ENCODE data around the gene GIT2. TPM values are rescaled to one million over a fixed set of nuclear protein-coding genes. Genes with fewer than 3 reads are reported as not detected.

GIT2 gene
- total and polyA plus RNA-seq, 10 of the 15 experiments (the other 5 are each of a cell fraction or from before 2014, with no cell fraction given): 9.1 to 49.9 (median 43.9) TPM

DNA sequence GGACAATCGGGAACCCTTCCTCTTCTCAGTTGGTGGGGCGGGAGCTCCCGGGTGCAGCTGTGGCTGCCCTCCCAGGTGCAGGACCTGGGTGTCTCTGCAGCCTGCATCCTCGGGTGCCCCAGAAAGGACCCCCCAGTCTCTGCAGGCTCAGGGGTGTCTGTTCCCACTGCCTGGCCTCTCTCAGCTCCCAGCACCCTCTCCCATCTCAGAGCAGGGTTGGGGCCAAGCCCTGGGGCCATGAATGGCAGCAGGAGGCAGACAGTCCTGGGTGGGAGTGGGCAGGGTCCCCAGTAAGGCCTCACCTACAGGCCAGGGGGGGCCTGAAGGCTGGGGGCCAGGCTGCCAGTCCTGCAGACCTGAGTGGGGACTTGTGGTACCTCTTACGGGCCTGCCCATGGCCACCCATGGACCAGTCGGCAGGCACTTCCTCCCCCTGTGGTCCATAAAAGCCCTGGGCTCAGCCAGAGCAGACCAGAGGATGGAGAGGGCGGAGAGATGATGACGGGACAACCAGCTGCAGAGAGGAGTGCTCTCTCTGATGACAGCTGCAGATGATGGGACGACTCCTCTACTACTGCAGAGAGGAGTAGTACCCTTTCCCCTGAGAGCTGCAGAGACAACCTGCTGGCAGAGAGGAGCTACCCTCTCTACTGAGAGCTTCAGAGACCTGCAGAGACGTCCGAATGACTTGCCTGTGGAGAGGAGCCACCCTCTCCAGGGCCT is 69.5 kb downstream of the GIT2 start:
- POLR2A ChIA-PET: no interaction called here
- TF ChIP-seq BACH1 (IDR thresholded peaks at IDR 0.05; ENCODE audit: borderline replicate concordance): no peak
- TF ChIP-seq, protein P1, sequence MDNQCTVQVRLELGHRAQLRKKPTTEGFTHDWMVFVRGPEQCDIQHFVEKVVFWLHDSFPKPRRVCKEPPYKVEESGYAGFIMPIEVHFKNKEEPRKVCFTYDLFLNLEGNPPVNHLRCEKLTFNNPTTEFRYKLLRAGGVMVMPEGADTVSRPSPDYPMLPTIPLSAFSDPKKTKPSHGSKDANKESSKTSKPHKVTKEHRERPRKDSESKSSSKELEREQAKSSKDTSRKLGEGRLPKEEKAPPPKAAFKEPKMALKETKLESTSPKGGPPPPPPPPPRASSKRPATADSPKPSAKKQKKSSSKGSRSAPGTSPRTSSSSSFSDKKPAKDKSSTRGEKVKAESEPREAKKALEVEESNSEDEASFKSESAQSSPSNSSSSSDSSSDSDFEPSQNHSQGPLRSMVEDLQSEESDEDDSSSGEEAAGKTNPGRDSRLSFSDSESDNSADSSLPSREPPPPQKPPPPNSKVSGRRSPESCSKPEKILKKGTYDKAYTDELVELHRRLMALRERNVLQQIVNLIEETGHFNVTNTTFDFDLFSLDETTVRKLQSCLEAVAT (IDR thresholded peaks at IDR 0.05): no peak
- TF ChIP-seq, protein P2, sequence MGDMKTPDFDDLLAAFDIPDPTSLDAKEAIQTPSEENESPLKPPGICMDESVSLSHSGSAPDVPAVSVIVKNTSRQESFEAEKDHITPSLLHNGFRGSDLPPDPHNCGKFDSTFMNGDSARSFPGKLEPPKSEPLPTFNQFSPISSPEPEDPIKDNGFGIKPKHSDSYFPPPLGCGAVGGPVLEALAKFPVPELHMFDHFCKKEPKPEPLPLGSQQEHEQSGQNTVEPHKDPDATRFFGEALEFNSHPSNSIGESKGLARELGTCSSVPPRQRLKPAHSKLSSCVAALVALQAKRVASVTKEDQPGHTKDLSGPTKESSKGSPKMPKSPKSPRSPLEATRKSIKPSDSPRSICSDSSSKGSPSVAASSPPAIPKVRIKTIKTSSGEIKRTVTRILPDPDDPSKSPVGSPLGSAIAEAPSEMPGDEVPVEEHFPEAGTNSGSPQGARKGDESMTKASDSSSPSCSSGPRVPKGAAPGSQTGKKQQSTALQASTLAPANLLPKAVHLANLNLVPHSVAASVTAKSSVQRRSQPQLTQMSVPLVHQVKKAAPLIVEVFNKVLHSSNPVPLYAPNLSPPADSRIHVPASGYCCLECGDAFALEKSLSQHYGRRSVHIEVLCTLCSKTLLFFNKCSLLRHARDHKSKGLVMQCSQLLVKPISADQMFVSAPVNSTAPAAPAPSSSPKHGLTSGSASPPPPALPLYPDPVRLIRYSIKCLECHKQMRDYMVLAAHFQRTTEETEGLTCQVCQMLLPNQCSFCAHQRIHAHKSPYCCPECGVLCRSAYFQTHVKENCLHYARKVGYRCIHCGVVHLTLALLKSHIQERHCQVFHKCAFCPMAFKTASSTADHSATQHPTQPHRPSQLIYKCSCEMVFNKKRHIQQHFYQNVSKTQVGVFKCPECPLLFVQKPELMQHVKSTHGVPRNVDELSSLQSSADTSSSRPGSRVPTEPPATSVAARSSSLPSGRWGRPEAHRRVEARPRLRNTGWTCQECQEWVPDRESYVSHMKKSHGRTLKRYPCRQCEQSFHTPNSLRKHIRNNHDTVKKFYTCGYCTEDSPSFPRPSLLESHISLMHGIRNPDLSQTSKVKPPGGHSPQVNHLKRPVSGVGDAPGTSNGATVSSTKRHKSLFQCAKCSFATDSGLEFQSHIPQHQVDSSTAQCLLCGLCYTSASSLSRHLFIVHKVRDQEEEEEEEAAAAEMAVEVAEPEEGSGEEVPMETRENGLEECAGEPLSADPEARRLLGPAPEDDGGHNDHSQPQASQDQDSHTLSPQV (IDR thresholded peaks at IDR 0.05): no peak
- TF ChIP-seq POU2F2 (IDR thresholded peaks at IDR 0.05; ENCODE audit: borderline replicate concordance, low read depth, low read length): no peak
- no peak for TF ChIP-seq SRF (IDR thresholded peaks at IDR 0.05; ENCODE audit: low read depth in 2 of 2, low read length in 2 of 2)
- TF ChIP-seq MYB (IDR thresholded peaks at IDR 0.05; ENCODE audit: borderline replicate concordance, low read depth, low read length): no peak
- TF ChIP-seq, protein P3, sequence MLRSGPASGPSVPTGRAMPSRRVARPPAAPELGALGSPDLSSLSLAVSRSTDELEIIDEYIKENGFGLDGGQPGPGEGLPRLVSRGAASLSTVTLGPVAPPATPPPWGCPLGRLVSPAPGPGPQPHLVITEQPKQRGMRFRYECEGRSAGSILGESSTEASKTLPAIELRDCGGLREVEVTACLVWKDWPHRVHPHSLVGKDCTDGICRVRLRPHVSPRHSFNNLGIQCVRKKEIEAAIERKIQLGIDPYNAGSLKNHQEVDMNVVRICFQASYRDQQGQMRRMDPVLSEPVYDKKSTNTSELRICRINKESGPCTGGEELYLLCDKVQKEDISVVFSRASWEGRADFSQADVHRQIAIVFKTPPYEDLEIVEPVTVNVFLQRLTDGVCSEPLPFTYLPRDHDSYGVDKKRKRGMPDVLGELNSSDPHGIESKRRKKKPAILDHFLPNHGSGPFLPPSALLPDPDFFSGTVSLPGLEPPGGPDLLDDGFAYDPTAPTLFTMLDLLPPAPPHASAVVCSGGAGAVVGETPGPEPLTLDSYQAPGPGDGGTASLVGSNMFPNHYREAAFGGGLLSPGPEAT (IDR thresholded peaks at IDR 0.05; ENCODE audit: low read depth): no peak
- TF ChIP-seq SIX5 (IDR thresholded peaks at IDR 0.05; ENCODE audit: low read depth, low read length, severe bottlenecking): no peak
- TF ChIP-seq, protein P4, sequence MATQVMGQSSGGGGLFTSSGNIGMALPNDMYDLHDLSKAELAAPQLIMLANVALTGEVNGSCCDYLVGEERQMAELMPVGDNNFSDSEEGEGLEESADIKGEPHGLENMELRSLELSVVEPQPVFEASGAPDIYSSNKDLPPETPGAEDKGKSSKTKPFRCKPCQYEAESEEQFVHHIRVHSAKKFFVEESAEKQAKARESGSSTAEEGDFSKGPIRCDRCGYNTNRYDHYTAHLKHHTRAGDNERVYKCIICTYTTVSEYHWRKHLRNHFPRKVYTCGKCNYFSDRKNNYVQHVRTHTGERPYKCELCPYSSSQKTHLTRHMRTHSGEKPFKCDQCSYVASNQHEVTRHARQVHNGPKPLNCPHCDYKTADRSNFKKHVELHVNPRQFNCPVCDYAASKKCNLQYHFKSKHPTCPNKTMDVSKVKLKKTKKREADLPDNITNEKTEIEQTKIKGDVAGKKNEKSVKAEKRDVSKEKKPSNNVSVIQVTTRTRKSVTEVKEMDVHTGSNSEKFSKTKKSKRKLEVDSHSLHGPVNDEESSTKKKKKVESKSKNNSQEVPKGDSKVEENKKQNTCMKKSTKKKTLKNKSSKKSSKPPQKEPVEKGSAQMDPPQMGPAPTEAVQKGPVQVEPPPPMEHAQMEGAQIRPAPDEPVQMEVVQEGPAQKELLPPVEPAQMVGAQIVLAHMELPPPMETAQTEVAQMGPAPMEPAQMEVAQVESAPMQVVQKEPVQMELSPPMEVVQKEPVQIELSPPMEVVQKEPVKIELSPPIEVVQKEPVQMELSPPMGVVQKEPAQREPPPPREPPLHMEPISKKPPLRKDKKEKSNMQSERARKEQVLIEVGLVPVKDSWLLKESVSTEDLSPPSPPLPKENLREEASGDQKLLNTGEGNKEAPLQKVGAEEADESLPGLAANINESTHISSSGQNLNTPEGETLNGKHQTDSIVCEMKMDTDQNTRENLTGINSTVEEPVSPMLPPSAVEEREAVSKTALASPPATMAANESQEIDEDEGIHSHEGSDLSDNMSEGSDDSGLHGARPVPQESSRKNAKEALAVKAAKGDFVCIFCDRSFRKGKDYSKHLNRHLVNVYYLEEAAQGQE (IDR thresholded peaks at IDR 0.05; ENCODE audit: low read depth, low read length): no peak
- TF ChIP-seq SIN3A (IDR thresholded peaks at IDR 0.05; ENCODE audit: low read depth, low read length): no peak
- TF ChIP-seq YY1 (IDR thresholded peaks at IDR 0.05; ENCODE audit: low read depth, low read length): no peak
- TF ChIP-seq TCF12 (IDR thresholded peaks at IDR 0.05; ENCODE audit: low read depth, low read length): no peak

More for the DNA sequence above, 69.5 kb downstream of the GIT2 start:
- Histone ChIP-seq H3K36me3 (ENCODE audit: control insufficient read depth in 2 of 2, insufficient read depth in 2 of 2, low read length in 1 of 2) (peaks cover 6 to 7% of the 10 kb centered on the region in 2 experiments; a peak in 3 of 4 replicates), H3K27ac (ENCODE audit: control insufficient read depth, insufficient read depth) (no peak overlapping the region), H3K9me3 (replicated peaks; ENCODE audit: control insufficient read depth, insufficient read depth, low read length) (no peaks in the 10 kb centered on the region), H3K27me3 (replicated peaks in 1 of 2; ENCODE audit: control insufficient read depth in 2 of 2, insufficient read depth in 2 of 2, low read length in 1 of 2) (no peaks in the 10 kb centered on the region), H3K9ac (ENCODE audit: control insufficient read depth, insufficient read depth, low read length) (no peak overlapping the region), H3K4me2 (ENCODE audit: control insufficient read depth, insufficient read depth) (no peak overlapping the region), H2AFZ (ENCODE audit: control insufficient read depth, low read depth, low read length) (no peak overlapping the region), H4K20me1 (ENCODE audit: control insufficient read depth, insufficient read depth) (no peaks in the 10 kb centered on the region), H3K4me3 (no peak overlapping the region), H3K4me1 (ENCODE audit: control insufficient read depth, insufficient read depth, low read length) (no peaks in the 10 kb centered on the region), H3K79me2 (ENCODE audit: control insufficient read depth, insufficient read depth, low read length) (no peaks in the 10 kb centered on the region)
- no peak for ATAC-seq
- ChIA-PET RAD21 (ENCODE audit: unreplicated experiment) (no interaction called here), CTCF (interaction anchor here (0.7 to 1.4 kb wide), 5 partner anchors 26 to 197 kb away, joined by 3 to 4 read pairs (median 3); partner anchors contain the start of gene IFT81), SMC1A (ENCODE audit: uncharacterized antibody, unreplicated experiment) (interaction anchor here (0.7 to 1.2 kb wide), 2 partner anchors 58 to 73 kb away, joined by 3 read pairs; no protein-coding TSS in a partner anchor)
- WGBS (ENCODE audit: insufficient coverage, insufficient replicate concordance, low lambda C conversion rate, missing lambda C conversion rate): 86% methylated on average over 11 of the region's 11 CpGs
- no peak for FAIRE-seq
- intact Hi-C loops (cut with micrococcal nuclease; ENCODE audit: unreplicated experiment) (loop anchor here (5.0 kb wide), 1 partner anchor 74 kb away; no protein-coding TSS in a partner anchor), in situ Hi-C loops (cut with MboI) (no loop called here)
- DNase-seq (ENCODE audit: low read depth, low spot score): no peak
- BruUV-seq (replicated peaks): no TSS peak
